HPDE6-E6E7 (cell line): ENCODE measurements around the gene SMPD3.

Source experiments
- DNase-seq: peaks from one replicate; pipeline ENCODE4 v3.0.0; 2011; ENCODE audit warnings: missing footprints; ENCODE audit errors: extremely low spot score

The SMPD3 gene

GRCh38 chr16:68382296-68382718 is 66.0 kb downstream of the SMPD3 start:
- no peak for DNase-seq

- DNase-seq, result no peak
Observed at GRCh38 chr16:68381363-68381724, 67.0 kb downstream of the SMPD3 start.

- no peak for DNase-seq
Observed at GRCh38 chr16:68380676-68381362, 67.5 kb downstream of the SMPD3 start.

- DNase-seq, result no peak
Observed at GRCh38 chr16:68380348-68380670, 68.0 kb downstream of the SMPD3 start.

- no peak for DNase-seq
Observed at GRCh38 chr16:68379472-68380347, 68.6 kb downstream of the SMPD3 start.

- DNase-seq, result no peak
Observed at GRCh38 chr16:68378436-68379415, 69.6 kb downstream of the SMPD3 start.

- DNase-seq, result no peak
Observed at GRCh38 chr16:68377667-68378393, 70.5 kb downstream of the SMPD3 start.

- DNase-seq, result no peak
Observed at GRCh38 chr16:68377221-68377620, 71.1 kb downstream of the SMPD3 start.

- no peak for DNase-seq
Observed at GRCh38 chr16:68376590-68376989, 71.7 kb downstream of the SMPD3 start.

GRCh38 chr16:68375801-68376536 is 72.3 kb downstream of the SMPD3 start:
- DNase-seq, result no peak

GRCh38 chr16:68374961-68375660 is 73.2 kb downstream of the SMPD3 start:
- no peak for DNase-seq

- no peak for DNase-seq
Observed at GRCh38 chr16:68374246-68374805, 74.0 kb downstream of the SMPD3 start.

GRCh38 chr16:68373528-68374245 is 74.6 kb downstream of the SMPD3 start:
- DNase-seq, result no peak

GRCh38 chr16:68372806-68373205 is 75.5 kb downstream of the SMPD3 start:
- no peak for DNase-seq

- DNase-seq, result no peak
Observed at GRCh38 chr16:68372381-68372720, 76.0 kb downstream of the SMPD3 start.

GRCh38 chr16:68371706-68372380 is 76.5 kb downstream of the SMPD3 start:
- no peak for DNase-seq

GRCh38 chr16:68371276-68371651 is 77.0 kb downstream of the SMPD3 start:
- DNase-seq, result no peak

- DNase-seq, result no peak
Observed at GRCh38 chr16:68370581-68371275, 77.6 kb downstream of the SMPD3 start.
